NCI-H187 (cell line): ENCODE measurements around the gene RIPOR2.
"Not testable (repeated sequence)": the region's sequence is repeated elsewhere in the genome, so short reads cannot be mapped to it uniquely, and the experiment has no call there.

ENCODE experiments used
- DNase-seq, 2 experiments: peaks; one replicate each; lab custom pipeline; 2025; lab: John Stamatoyannopoulos, UW

Gene RIPOR2

GRCh38 chr6:24903681-24904080, 32.1 kb downstream of the RIPOR2 start:
- no peak for DNase-seq

GRCh38 chr6:24902782-24903181, 33.0 kb downstream of the RIPOR2 start:
- no peak for DNase-seq

GRCh38 chr6:24901698-24902328, 33.9 kb downstream of the RIPOR2 start:
- no peak for DNase-seq

GRCh38 chr6:24900917-24901697, 34.7 kb downstream of the RIPOR2 start:
- no peak for DNase-seq

- DNase-seq = no peak
Measured at GRCh38 chr6:24899997-24900325, 35.8 kb downstream of the RIPOR2 start.

- no peak for DNase-seq
Measured at GRCh38 chr6:24899136-24899996, 36.4 kb downstream of the RIPOR2 start.

- no peak for DNase-seq
Measured at GRCh38 chr6:24898676-24899075, 37.1 kb downstream of the RIPOR2 start.

GRCh38 chr6:24897186-24897585, 38.6 kb downstream of the RIPOR2 start:
- no peak for DNase-seq

GRCh38 chr6:24893342-24893850, 42.4 kb downstream of the RIPOR2 start:
- no peak for DNase-seq

- no peak for DNase-seq
Measured at GRCh38 chr6:24891004-24891403, 44.8 kb downstream of the RIPOR2 start.

GRCh38 chr6:24890471-24890870, 45.3 kb downstream of the RIPOR2 start:
- DNase-seq = no peak

GRCh38 chr6:24888715-24889370, 46.9 kb downstream of the RIPOR2 start:
- no peak for DNase-seq

- DNase-seq = no peak
Measured at GRCh38 chr6:24887545-24888140, 48.1 kb downstream of the RIPOR2 start.

- DNase-seq = no peak
Measured at GRCh38 chr6:24883618-24884017, 52.1 kb downstream of the RIPOR2 start.

GRCh38 chr6:24882835-24883555, 52.8 kb downstream of the RIPOR2 start:
- DNase-seq = no peak

GRCh38 chr6:24882295-24882694, 53.5 kb downstream of the RIPOR2 start:
- DNase-seq = no peak

- no peak for DNase-seq
Measured at GRCh38 chr6:24881376-24881775, 54.4 kb downstream of the RIPOR2 start.

- no peak for DNase-seq
Measured at GRCh38 chr6:24880451-24880850, 55.3 kb downstream of the RIPOR2 start.

- no peak for DNase-seq
Measured at GRCh38 chr6:24879351-24879750, 56.4 kb downstream of the RIPOR2 start.

- not testable (repeated sequence) for DNase-seq
Measured at GRCh38 chr6:24877747-24878146, 58.0 kb downstream of the RIPOR2 start.
